ENCODE data around the gene LTN1. TPM values are rescaled to one million over a fixed set of nuclear protein-coding genes. Genes with fewer than 3 reads are reported as not detected.

Gene LTN1
- total RNA-seq, 1 donor from 2014 or later, result 21.9 TPM

DNA sequence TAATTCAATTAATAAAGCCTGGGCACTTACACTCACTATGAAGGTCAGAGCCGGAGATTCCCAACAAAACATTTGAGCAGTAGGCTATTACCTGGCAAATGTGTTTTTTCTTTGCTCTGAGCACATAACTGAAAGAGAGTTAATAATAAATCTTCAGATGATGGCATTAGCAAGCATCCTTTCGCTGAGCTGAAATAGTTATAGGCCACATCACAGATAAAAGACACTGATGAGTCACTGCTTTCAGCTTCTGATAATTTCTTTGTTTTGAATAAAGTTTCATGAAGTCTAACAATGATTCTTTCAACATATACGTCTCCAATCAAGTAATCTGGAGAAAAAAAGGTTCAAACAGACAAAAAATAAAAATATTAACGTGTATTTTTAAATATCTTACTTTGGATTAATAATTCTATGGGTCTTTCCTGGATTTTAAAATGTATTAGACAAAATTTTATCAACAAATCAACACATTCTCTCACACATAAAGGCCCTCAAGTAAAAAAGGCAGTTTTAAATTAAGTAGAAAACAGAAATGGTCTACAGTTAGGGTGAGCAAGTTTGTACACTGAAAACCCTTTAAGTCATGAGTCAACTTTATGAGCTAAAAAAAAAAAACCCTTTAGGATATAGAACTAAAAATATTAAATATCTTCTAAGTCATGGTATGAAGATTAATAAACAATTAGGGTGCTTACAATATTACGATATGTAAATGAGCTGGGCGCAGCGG lies 33.1 kb downstream of the LTN1 start:
- H3K36me3 ChIP-seq, result peaks cover 0 to 56% of the 10 kb centered on the region in 2 donors
- H3K27me3 ChIP-seq, result no peaks in the 10 kb centered on the region
- H3K4me1 ChIP-seq, result no peaks in the 10 kb centered on the region
- H3K9me3 ChIP-seq, result no peaks in the 10 kb centered on the region
- no peak overlapping the region for H3K27ac ChIP-seq
- intact Hi-C loops (cut with DNase I), result no loop called here
- TF ChIP-seq, protein P1, sequence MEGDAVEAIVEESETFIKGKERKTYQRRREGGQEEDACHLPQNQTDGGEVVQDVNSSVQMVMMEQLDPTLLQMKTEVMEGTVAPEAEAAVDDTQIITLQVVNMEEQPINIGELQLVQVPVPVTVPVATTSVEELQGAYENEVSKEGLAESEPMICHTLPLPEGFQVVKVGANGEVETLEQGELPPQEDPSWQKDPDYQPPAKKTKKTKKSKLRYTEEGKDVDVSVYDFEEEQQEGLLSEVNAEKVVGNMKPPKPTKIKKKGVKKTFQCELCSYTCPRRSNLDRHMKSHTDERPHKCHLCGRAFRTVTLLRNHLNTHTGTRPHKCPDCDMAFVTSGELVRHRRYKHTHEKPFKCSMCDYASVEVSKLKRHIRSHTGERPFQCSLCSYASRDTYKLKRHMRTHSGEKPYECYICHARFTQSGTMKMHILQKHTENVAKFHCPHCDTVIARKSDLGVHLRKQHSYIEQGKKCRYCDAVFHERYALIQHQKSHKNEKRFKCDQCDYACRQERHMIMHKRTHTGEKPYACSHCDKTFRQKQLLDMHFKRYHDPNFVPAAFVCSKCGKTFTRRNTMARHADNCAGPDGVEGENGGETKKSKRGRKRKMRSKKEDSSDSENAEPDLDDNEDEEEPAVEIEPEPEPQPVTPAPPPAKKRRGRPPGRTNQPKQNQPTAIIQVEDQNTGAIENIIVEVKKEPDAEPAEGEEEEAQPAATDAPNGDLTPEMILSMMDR (IDR thresholded peaks at IDR 0.05), result no peak
- TF ChIP-seq POLR2A (IDR thresholded peaks at IDR 0.05) (no peak), POLR2AphosphoS5 (IDR thresholded peaks at IDR 0.05; ENCODE audit: insufficient read depth in 1 of 2, low read depth in 1 of 2) (no peak)
- H3K4me3 ChIP-seq, result no peak overlapping the region
- DNase-seq (ENCODE audit: extremely low spot score in 2 of 2), result no peak

DNA sequence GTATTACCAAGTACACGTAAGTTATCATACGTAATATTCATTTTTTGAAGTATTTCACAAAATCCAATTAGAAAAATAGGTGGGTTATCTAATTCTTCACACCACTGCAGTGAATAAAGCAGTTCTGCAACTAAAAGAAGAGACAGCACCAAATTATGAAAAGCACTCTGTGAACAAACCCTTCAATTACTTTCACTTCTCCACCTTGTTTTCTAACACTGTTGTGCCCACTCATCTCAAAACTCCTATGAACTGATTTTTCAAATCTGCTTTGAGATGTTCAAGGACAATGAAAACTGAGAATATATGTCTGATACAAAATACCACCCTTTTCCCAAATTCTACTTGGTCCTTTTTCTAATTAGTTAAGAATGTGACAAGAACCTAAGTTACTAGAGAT lies 39.4 kb downstream of the LTN1 start:
- Histone ChIP-seq H3K4me1 (no peaks in the 10 kb centered on the region), H3K4me3 (no peak overlapping the region), H3K36me3 (peaks cover 0 to 65% of the 10 kb centered on the region in 2 donors), H3K9me3 (no peaks in the 10 kb centered on the region), H3K27ac (no peak overlapping the region), H3K27me3 (no peaks in the 10 kb centered on the region)
- intact Hi-C loops (cut with DNase I), result no loop called here
- no peak for DNase-seq (ENCODE audit: extremely low spot score in 2 of 2)
- no peak for TF ChIP-seq POLR2A (IDR thresholded peaks at IDR 0.05)
- TF ChIP-seq, protein P1 (IDR thresholded peaks at IDR 0.05), result no peak
- no peak for TF ChIP-seq POLR2AphosphoS5 (IDR thresholded peaks at IDR 0.05; ENCODE audit: insufficient read depth in 1 of 2, low read depth in 1 of 2)

DNA sequence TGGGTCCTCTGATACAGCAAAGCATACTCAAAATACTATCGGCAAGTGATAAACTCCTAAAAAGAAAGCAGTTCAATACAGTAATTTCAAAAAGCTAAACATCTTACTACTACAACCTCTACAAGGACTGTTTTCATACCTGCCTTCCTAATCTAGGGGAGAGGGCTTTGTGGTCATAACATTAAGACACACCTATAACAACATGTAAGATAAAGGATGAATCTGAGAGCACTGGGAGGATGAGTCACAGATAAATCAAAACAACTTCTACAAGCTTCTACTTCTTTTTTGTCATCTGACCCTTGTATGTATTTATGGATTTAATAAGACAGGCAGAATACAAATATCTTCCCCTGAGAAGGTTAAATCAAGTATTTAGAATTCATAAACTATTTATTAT lies 40.0 kb downstream of the LTN1 start:
- H3K36me3 ChIP-seq, result peaks cover 0 to 59% of the 10 kb centered on the region in 2 donors
- intact Hi-C loops (cut with DNase I), result no loop called here
- TF ChIP-seq, protein P1 (IDR thresholded peaks at IDR 0.05), result no peak
- no peak for TF ChIP-seq POLR2A (IDR thresholded peaks at IDR 0.05)
- TF ChIP-seq POLR2AphosphoS5 (IDR thresholded peaks at IDR 0.05; ENCODE audit: insufficient read depth in 1 of 2, low read depth in 1 of 2), result no peak

DNA sequence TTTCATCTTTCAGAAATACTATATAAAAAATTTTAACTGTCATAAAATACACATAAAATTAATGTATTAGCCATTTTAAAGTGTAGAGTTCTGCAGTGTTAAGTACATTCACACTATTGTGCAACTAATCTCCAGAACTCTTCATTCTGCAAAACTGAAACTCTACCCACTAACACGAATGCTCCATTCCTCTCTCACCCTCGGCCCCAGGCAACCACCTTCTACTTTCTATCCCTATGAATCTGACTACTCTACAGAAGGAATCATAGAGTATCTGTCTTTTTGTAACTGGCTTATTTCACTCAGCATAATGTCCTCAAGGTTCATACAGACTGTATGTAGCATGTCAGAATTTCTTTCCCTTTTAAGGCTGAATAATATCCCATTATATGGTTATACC lies 43.4 kb downstream of the LTN1 start:
- no peaks in the 10 kb centered on the region for H3K9me3 ChIP-seq
- intact Hi-C loops (cut with DNase I), result no loop called here
- H3K27ac ChIP-seq, result no peak overlapping the region
- TF ChIP-seq POLR2AphosphoS5 (IDR thresholded peaks at IDR 0.05; ENCODE audit: insufficient read depth in 1 of 2, low read depth in 1 of 2), result no peak
- TF ChIP-seq, protein P1 (IDR thresholded peaks at IDR 0.05), result no peak
- TF ChIP-seq POLR2A (IDR thresholded peaks at IDR 0.05), result no peak
- peaks cover 0 to 53% of the 10 kb centered on the region in 2 donors for H3K36me3 ChIP-seq
- no peaks in the 10 kb centered on the region for H3K27me3 ChIP-seq
- no peak overlapping the region for H3K4me3 ChIP-seq
- no peak for DNase-seq (ENCODE audit: extremely low spot score in 2 of 2)
- no peaks in the 10 kb centered on the region for H3K4me1 ChIP-seq

More for the DNA sequence above, 40.0 kb downstream of the LTN1 start:
- H3K27ac ChIP-seq, result no peak overlapping the region
- no peak overlapping the region for H3K4me3 ChIP-seq
- no peak for DNase-seq (ENCODE audit: extremely low spot score in 2 of 2)
- H3K27me3 ChIP-seq, result no peaks in the 10 kb centered on the region
- no peaks in the 10 kb centered on the region for H3K9me3 ChIP-seq
- H3K4me1 ChIP-seq, result no peaks in the 10 kb centered on the region

DNA sequence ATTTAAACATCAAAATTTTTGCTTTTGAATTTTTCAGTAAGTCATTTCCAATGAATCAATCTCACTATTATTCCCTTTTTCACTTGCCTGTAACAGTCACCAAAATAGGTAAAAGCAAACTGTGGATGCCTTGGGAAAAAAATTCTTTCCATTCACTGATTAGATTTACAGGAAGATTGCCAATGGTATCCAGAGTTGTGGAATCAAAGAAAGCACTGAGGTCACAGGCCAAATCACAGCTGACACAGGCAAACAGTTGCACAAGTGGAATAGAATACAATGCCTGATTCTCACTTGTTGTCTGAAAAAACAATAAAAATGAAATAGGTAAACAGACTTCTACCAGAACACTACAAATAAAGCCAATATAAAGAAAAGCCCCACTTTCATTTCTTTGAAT lies 48.4 kb downstream of the LTN1 start:
- DNase-seq (ENCODE audit: extremely low spot score in 2 of 2), result no peak
- intact Hi-C loops (cut with DNase I), result no loop called here
- Histone ChIP-seq H3K4me3 (no peak overlapping the region), H3K27me3 (no peaks in the 10 kb centered on the region), H3K4me1 (no peaks in the 10 kb centered on the region), H3K36me3 (peaks cover 0 to 48% of the 10 kb centered on the region in 2 donors), H3K27ac (no peak overlapping the region), H3K9me3 (no peaks in the 10 kb centered on the region)
- no peak for TF ChIP-seq POLR2A (IDR thresholded peaks at IDR 0.05)
- TF ChIP-seq, protein P1 (IDR thresholded peaks at IDR 0.05), result no peak
- no peak for TF ChIP-seq POLR2AphosphoS5 (IDR thresholded peaks at IDR 0.05; ENCODE audit: insufficient read depth in 1 of 2, low read depth in 1 of 2)
